ENCODE results near the gene NFKBIE. TPM values are rescaled to one million over a fixed set of nuclear protein-coding genes. Genes with fewer than 3 reads are reported as not detected.

The NFKBIE gene
- total and polyA plus RNA-seq, 2 of the 13 experiments (the other 11 are each of a cell fraction or from before 2014, with no cell fraction given), result 6.7 to 14.5 TPM

GRCh38 chr6:44234101-44235025 lies 31.0 kb downstream of the NFKBIE start (continued):
- TF ChIP-seq, protein P1, sequence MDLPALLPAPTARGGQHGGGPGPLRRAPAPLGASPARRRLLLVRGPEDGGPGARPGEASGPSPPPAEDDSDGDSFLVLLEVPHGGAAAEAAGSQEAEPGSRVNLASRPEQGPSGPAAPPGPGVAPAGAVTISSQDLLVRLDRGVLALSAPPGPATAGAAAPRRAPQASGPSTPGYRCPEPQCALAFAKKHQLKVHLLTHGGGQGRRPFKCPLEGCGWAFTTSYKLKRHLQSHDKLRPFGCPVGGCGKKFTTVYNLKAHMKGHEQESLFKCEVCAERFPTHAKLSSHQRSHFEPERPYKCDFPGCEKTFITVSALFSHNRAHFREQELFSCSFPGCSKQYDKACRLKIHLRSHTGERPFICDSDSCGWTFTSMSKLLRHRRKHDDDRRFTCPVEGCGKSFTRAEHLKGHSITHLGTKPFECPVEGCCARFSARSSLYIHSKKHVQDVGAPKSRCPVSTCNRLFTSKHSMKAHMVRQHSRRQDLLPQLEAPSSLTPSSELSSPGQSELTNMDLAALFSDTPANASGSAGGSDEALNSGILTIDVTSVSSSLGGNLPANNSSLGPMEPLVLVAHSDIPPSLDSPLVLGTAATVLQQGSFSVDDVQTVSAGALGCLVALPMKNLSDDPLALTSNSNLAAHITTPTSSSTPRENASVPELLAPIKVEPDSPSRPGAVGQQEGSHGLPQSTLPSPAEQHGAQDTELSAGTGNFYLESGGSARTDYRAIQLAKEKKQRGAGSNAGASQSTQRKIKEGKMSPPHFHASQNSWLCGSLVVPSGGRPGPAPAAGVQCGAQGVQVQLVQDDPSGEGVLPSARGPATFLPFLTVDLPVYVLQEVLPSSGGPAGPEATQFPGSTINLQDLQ (CRISPR knock-in tag; IDR thresholded peaks at IDR 0.05), result no peak
- peak; percentile 48; the same call in 1 of the 2 replicates for TF ChIP-seq SOX5 (CRISPR knock-in tag; IDR thresholded peaks at IDR 0.05; ENCODE audit: borderline replicate concordance)
- TF ChIP-seq RBAK (CRISPR knock-in tag; IDR thresholded peaks at IDR 0.05), result no peak
- no peak for TF ChIP-seq HDAC6 (IDR thresholded peaks at IDR 0.05; ENCODE audit: low read depth, low read length)
- TF ChIP-seq RXRB (CRISPR knock-in tag; IDR thresholded peaks at IDR 0.05; ENCODE audit: borderline replicate concordance), result peak; percentile 87; the same call in 1 of the 2 replicates
- TF ChIP-seq NFRKB (IDR thresholded peaks at IDR 0.05), result no peak
- no peak for TF ChIP-seq HNRNPLL (IDR thresholded peaks at IDR 0.05; ENCODE audit: low read depth, low read length, poor library complexity, severe bottlenecking)
- TF ChIP-seq ZNF614 (CRISPR knock-in tag; IDR thresholded peaks at IDR 0.05; ENCODE audit: borderline replicate concordance), result peak; percentile 62; the same call in 1 of the 2 replicates
- TF ChIP-seq ZNF615 (CRISPR knock-in tag; IDR thresholded peaks at IDR 0.05; ENCODE audit: borderline replicate concordance), result no peak
- TF ChIP-seq, protein P2, sequence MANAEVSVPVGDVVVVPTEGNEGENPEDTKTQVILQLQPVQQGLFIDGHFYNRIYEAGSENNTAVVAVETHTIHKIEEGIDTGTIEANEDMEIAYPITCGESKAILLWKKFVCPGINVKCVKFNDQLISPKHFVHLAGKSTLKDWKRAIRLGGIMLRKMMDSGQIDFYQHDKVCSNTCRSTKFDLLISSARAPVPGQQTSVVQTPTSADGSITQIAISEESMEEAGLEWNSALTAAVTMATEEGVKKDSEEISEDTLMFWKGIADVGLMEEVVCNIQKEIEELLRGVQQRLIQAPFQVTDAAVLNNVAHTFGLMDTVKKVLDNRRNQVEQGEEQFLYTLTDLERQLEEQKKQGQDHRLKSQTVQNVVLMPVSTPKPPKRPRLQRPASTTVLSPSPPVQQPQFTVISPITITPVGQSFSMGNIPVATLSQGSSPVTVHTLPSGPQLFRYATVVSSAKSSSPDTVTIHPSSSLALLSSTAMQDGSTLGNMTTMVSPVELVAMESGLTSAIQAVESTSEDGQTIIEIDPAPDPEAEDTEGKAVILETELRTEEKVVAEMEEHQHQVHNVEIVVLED (CRISPR knock-in tag; IDR thresholded peaks at IDR 0.05; ENCODE audit: borderline replicate concordance), result no peak
- TF ChIP-seq ZNF567 (CRISPR knock-in tag; IDR thresholded peaks at IDR 0.05; ENCODE audit: borderline replicate concordance), result no peak
- no peak for TF ChIP-seq RBM22 (optimal IDR thresholded peaks at IDR 0.05; ENCODE audit: low read length)
- TF ChIP-seq, protein P3, sequence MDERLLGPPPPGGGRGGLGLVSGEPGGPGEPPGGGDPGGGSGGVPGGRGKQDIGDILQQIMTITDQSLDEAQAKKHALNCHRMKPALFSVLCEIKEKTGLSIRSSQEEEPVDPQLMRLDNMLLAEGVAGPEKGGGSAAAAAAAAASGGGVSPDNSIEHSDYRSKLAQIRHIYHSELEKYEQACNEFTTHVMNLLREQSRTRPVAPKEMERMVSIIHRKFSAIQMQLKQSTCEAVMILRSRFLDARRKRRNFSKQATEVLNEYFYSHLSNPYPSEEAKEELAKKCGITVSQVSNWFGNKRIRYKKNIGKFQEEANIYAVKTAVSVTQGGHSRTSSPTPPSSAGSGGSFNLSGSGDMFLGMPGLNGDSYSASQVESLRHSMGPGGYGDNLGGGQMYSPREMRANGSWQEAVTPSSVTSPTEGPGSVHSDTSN (CRISPR knock-in tag; IDR thresholded peaks at IDR 0.05), result no peak
- no peak for TF ChIP-seq NR2F6 (IDR thresholded peaks at IDR 0.05)
- TF ChIP-seq NR2F6 (CRISPR knock-in tag; IDR thresholded peaks at IDR 0.05), result peak; percentile 71
- TF ChIP-seq ZNF569 (CRISPR knock-in tag; IDR thresholded peaks at IDR 0.05; ENCODE audit: borderline replicate concordance), result no peak
- no peak for TF ChIP-seq THYN1 (CRISPR knock-in tag; IDR thresholded peaks at IDR 0.05; ENCODE audit: borderline replicate concordance, low read depth)
- peak; percentile 60; the same call in 1 of the 2 replicates for TF ChIP-seq ZNF768 (CRISPR knock-in tag; IDR thresholded peaks at IDR 0.05)
- no peak for TF ChIP-seq PRPF4 (IDR thresholded peaks at IDR 0.05; ENCODE audit: low read depth, low read length, poor library complexity, severe bottlenecking)
- no peak for TF ChIP-seq RFXAP (CRISPR knock-in tag; IDR thresholded peaks at IDR 0.05; ENCODE audit: borderline replicate concordance)
- TF ChIP-seq ZNF772 (CRISPR knock-in tag; IDR thresholded peaks at IDR 0.05), result peak; percentile 68; the same call in 1 of the 2 replicates
- TF ChIP-seq ZBTB3 (CRISPR knock-in tag; IDR thresholded peaks at IDR 0.05; ENCODE audit: borderline replicate concordance, low read depth), result no peak
- no peak for TF ChIP-seq TEAD2 (CRISPR knock-in tag; IDR thresholded peaks at IDR 0.05)
- TF ChIP-seq ZNF3 (CRISPR knock-in tag; IDR thresholded peaks at IDR 0.05), result no peak

Data from HepG2 (cell line).